Measurements from ENCODE around the gene WDR37.

The WDR37 gene

DNA sequence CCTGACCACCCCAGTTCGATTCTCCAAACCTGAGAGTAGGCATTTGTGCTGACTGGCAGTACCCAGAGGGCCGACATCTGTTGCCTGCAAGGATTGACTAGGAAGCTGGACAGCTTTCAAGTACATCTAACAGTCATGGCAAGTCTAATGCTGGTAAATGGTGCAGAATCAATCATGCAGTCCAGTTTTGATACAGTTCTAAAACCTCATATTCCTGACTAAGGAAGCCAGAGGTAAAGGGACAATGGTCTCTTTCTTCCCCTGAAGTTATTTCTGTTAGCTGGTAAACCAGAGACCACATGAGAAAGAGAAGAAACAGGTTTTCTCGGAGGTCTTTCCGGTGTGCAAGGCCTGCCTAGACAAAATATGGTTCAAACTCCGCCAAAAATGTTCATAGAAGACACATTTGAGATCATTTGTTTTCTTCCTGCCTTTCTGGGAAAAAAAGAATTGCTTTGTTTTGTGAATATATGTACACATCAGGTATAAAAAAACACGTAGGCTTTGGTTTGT is 97.1 kb downstream of the WDR37 start:
- no peaks in the 10 kb centered on the region for H3K36me3 ChIP-seq (ENCODE audit: control insufficient read depth in 4 of 4, insufficient read depth in 4 of 4, low read length in 3 of 4)
- no peak overlapping the region for H3K4me3 ChIP-seq (ENCODE audit: control insufficient read depth in 1 of 7, extremely low read depth in 1 of 7, insufficient read depth in 4 of 7, low read depth in 2 of 7, low read length in 6 of 7)
- peaks cover 0 to 16% (median 4%) of the 10 kb centered on the region in 4 experiments for H3K4me1 ChIP-seq (ENCODE audit: control extremely low read depth in 1 of 4, control insufficient read depth in 4 of 4, insufficient read depth in 4 of 4, low read length in 3 of 4)
- WGBS (ENCODE audit: insufficient coverage), result 97% methylated on average over 6 of the region's 6 CpGs
- no peaks in the 10 kb centered on the region for H3K9me3 ChIP-seq (ENCODE audit: control extremely low read depth in 1 of 5, control insufficient read depth in 4 of 5, insufficient read depth in 2 of 5, low read depth in 1 of 5, low read length in 4 of 5)
- CTCF ChIA-PET, result interaction anchor here (1.2 kb wide), 1 partner anchor 43 kb away, joined by 4 read pairs; no protein-coding TSS in a partner anchor
- H3K27me3 ChIP-seq (replicated peaks in 2 of 5; ENCODE audit: control insufficient read depth in 4 of 5, insufficient read depth in 5 of 5, low read length in 4 of 5), result peaks cover 0 to 2% (median 2%) of the 10 kb centered on the region in 5 experiments
- H3K27ac ChIP-seq (ENCODE audit: insufficient read depth in 1 of 2, low read depth in 1 of 2, low read length in 2 of 2, poor library complexity in 1 of 2, severe bottlenecking in 2 of 2), result no peak overlapping the region
- POLR2A ChIA-PET, result interaction anchor here (0.6 kb wide), 1 partner anchor 800 kb away, joined by 3 read pairs; no protein-coding TSS in a partner anchor
- no peak for DNase-seq

GRCh38 chr10:1153805-1154351 is 97.7 kb downstream of the WDR37 start:
- Histone ChIP-seq H3K36me3 (ENCODE audit: control insufficient read depth in 4 of 4, insufficient read depth in 4 of 4, low read length in 3 of 4) (no peaks in the 10 kb centered on the region), H3K4me3 (ENCODE audit: control insufficient read depth in 1 of 7, extremely low read depth in 1 of 7, insufficient read depth in 4 of 7, low read depth in 2 of 7, low read length in 6 of 7) (no peak overlapping the region), H3K27me3 (replicated peaks in 2 of 5; ENCODE audit: control insufficient read depth in 4 of 5, insufficient read depth in 5 of 5, low read length in 4 of 5) (peaks cover 0 to 2% (median 2%) of the 10 kb centered on the region in 5 experiments), H3K4me1 (ENCODE audit: control extremely low read depth in 1 of 4, control insufficient read depth in 4 of 4, insufficient read depth in 4 of 4, low read length in 3 of 4) (peaks cover 0 to 16% (median 4%) of the 10 kb centered on the region in 4 experiments), H3K27ac (ENCODE audit: insufficient read depth in 1 of 2, low read depth in 1 of 2, low read length in 2 of 2, poor library complexity in 1 of 2, severe bottlenecking in 2 of 2) (no peak overlapping the region), H3K9me3 (ENCODE audit: control extremely low read depth in 1 of 5, control insufficient read depth in 4 of 5, insufficient read depth in 2 of 5, low read depth in 1 of 5, low read length in 4 of 5) (no peaks in the 10 kb centered on the region)
- ChIA-PET CTCF (no interaction called here), POLR2A (interaction anchor here (0.6 kb wide), 1 partner anchor 800 kb away, joined by 3 read pairs; no protein-coding TSS in a partner anchor)
- no peak for DNase-seq
- 85% methylated on average over 20 of the region's 20 CpGs for WGBS (ENCODE audit: insufficient coverage)

DNA sequence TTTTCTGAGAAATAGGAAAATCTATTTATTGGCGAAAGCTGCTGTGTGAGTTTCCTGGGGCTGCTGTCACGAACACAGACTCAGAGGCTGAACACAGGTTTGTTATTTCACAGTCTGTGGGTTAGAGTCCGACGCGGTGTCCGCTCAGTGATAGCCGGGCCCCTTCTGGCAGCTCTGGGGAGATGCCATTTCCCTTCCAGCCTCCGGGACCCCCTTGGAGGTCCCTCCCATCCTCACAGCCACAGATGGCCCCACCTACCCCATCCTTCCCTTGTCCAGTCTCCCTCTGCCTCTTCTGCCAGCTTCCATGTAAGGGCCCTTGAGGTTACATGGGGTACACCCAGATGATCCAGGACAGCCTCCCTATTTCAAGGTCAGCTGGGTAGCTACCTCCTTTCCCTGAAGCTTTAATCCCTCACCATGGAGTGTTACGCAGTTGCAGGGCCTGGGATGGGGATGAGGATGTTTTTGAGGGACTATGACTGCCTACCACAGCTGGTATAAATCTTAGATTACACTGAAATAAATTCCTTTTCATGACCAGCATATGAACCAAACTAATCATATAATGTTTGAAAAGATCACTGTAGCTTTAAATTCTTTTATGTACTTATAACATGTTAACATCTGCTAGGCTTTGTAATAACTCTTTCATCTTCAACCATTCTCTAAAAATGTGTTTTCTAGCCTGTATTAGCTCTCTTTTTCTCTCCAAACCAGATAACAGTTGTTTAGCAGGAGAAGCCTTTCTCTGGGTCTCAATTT is 98.5 kb downstream of the WDR37 start:
- ChIA-PET POLR2A (interaction anchor here (0.6 kb wide), 1 partner anchor 1833 kb away, joined by 5 read pairs; no protein-coding TSS in a partner anchor), CTCF (no interaction called here)
- H3K4me1 ChIP-seq (ENCODE audit: control extremely low read depth in 1 of 4, control insufficient read depth in 4 of 4, insufficient read depth in 4 of 4, low read length in 3 of 4), result peaks cover 0 to 10% (median 4%) of the 10 kb centered on the region in 4 experiments
- no peaks in the 10 kb centered on the region for H3K36me3 ChIP-seq (ENCODE audit: control insufficient read depth in 4 of 4, insufficient read depth in 4 of 4, low read length in 3 of 4)
- no peaks in the 10 kb centered on the region for H3K9me3 ChIP-seq (ENCODE audit: control extremely low read depth in 1 of 5, control insufficient read depth in 4 of 5, insufficient read depth in 2 of 5, low read depth in 1 of 5, low read length in 4 of 5)
- 85% methylated on average over 3 of the region's 9 CpGs for WGBS (ENCODE audit: insufficient coverage)
- H3K27ac ChIP-seq (ENCODE audit: insufficient read depth in 1 of 2, low read depth in 1 of 2, low read length in 2 of 2, poor library complexity in 1 of 2, severe bottlenecking in 2 of 2), result no peak overlapping the region
- H3K4me3 ChIP-seq (ENCODE audit: control insufficient read depth in 1 of 7, extremely low read depth in 1 of 7, insufficient read depth in 4 of 7, low read depth in 2 of 7, low read length in 6 of 7), result no peak overlapping the region
- no peak for DNase-seq
- H3K27me3 ChIP-seq (replicated peaks in 2 of 5; ENCODE audit: control insufficient read depth in 4 of 5, insufficient read depth in 5 of 5, low read length in 4 of 5), result peaks cover 0 to 2% (median 2%) of the 10 kb centered on the region in 5 experiments

GRCh38 chr10:1155791-1156615 is 99.8 kb downstream of the WDR37 start:
- ChIA-PET CTCF (no interaction called here), POLR2A (no interaction called here)
- H3K27me3 ChIP-seq (replicated peaks in 2 of 5; ENCODE audit: control insufficient read depth in 4 of 5, insufficient read depth in 5 of 5, low read length in 4 of 5), result peaks cover 0 to 7% (median 2%) of the 10 kb centered on the region in 5 experiments

DNA sequence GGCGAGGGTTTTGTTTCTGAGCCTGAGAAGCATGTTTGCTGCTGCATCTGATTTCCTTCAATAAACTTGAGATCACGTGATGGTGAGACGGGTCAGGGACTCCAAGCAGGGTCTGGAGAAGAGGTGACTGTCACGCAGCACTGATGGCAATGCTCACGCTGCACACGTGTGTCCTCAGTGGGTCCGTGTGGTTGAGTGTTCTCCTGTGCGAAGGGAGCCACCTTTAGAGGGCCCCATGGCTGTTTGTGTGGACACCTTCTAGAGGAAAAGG is 100.4 kb downstream of the WDR37 start:
- H3K9me3 ChIP-seq (ENCODE audit: control extremely low read depth in 1 of 5, control insufficient read depth in 4 of 5, insufficient read depth in 2 of 5, low read depth in 1 of 5, low read length in 4 of 5), result no peaks in the 10 kb centered on the region
- CTCF ChIA-PET, result no interaction called here
- DNase-seq, result no peak

More at GRCh38 chr10:1155791-1156615, 99.8 kb downstream of the WDR37 start:
- 94% methylated on average over 17 of the region's 20 CpGs for WGBS (ENCODE audit: insufficient coverage)
- H3K4me1 ChIP-seq (ENCODE audit: control extremely low read depth in 1 of 4, control insufficient read depth in 4 of 4, insufficient read depth in 4 of 4, low read length in 3 of 4), result no peaks in the 10 kb centered on the region
- no peaks in the 10 kb centered on the region for H3K9me3 ChIP-seq (ENCODE audit: control extremely low read depth in 1 of 5, control insufficient read depth in 4 of 5, insufficient read depth in 2 of 5, low read depth in 1 of 5, low read length in 4 of 5)
- H3K4me3 ChIP-seq (ENCODE audit: control insufficient read depth in 1 of 7, extremely low read depth in 1 of 7, insufficient read depth in 4 of 7, low read depth in 2 of 7, low read length in 6 of 7), result no peak overlapping the region
- no peak for DNase-seq
- no peak overlapping the region for H3K27ac ChIP-seq (ENCODE audit: insufficient read depth in 1 of 2, low read depth in 1 of 2, low read length in 2 of 2, poor library complexity in 1 of 2, severe bottlenecking in 2 of 2)
- H3K36me3 ChIP-seq (ENCODE audit: control insufficient read depth in 4 of 4, insufficient read depth in 4 of 4, low read length in 3 of 4), result no peaks in the 10 kb centered on the region

DNA sequence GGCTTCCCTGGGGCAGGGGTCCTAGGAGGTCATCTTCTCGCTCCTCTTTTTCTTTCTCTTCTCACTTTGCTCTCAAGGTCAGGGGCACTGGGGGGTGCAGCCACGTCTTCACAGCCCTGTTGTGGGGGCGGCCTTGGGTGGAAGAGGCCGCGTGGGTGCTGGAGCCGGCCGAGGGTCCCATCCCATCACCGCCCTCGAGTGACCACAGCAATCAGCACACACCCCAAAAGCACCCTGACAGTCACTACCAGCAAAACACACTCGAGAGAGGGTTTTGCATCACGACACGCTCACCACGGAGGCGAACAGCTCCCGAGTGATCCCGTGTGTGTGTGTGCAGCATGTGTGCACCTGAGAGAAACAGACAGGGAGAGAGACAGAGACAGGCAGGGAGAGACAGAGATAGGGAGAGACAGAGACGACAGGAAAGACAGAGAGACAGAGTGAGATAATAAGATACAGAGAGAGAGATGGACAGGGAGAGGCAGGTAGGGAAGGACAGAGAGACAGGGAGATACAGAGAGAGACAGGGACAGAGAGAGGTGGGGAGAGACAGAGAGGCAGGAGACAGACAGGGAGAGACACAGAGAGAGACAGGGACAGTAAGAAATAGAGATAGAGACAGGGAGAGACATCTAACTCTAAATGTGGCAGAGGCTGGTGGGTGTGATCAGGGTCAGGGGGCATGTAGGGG is 100.9 kb downstream of the WDR37 start:
- POLR2A ChIA-PET, result no interaction called here
- H3K27me3 ChIP-seq (replicated peaks in 2 of 5; ENCODE audit: control insufficient read depth in 4 of 5, insufficient read depth in 5 of 5, low read length in 4 of 5), result peaks cover 0 to 7% (median 2%) of the 10 kb centered on the region in 5 experiments
- H3K4me3 ChIP-seq (ENCODE audit: control insufficient read depth in 1 of 7, extremely low read depth in 1 of 7, insufficient read depth in 4 of 7, low read depth in 2 of 7, low read length in 6 of 7), result no peak overlapping the region
- no peaks in the 10 kb centered on the region for H3K9me3 ChIP-seq (ENCODE audit: control extremely low read depth in 1 of 5, control insufficient read depth in 4 of 5, insufficient read depth in 2 of 5, low read depth in 1 of 5, low read length in 4 of 5)
- H3K36me3 ChIP-seq (ENCODE audit: control insufficient read depth in 4 of 4, insufficient read depth in 4 of 4, low read length in 3 of 4), result no peaks in the 10 kb centered on the region
- 99% methylated on average over 10 of the region's 17 CpGs for WGBS (ENCODE audit: insufficient coverage)
- H3K4me1 ChIP-seq (ENCODE audit: control extremely low read depth in 1 of 4, control insufficient read depth in 4 of 4, insufficient read depth in 4 of 4, low read length in 3 of 4), result no peaks in the 10 kb centered on the region
- DNase-seq, result no peak
- CTCF ChIA-PET, result no interaction called here
- no peak overlapping the region for H3K27ac ChIP-seq (ENCODE audit: insufficient read depth in 1 of 2, low read depth in 1 of 2, low read length in 2 of 2, poor library complexity in 1 of 2, severe bottlenecking in 2 of 2)

More for the DNA sequence above, 100.4 kb downstream of the WDR37 start:
- POLR2A ChIA-PET, result no interaction called here
- Histone ChIP-seq H3K27me3 (replicated peaks in 2 of 5; ENCODE audit: control insufficient read depth in 4 of 5, insufficient read depth in 5 of 5, low read length in 4 of 5) (peaks cover 0 to 7% (median 2%) of the 10 kb centered on the region in 5 experiments), H3K27ac (ENCODE audit: insufficient read depth in 1 of 2, low read depth in 1 of 2, low read length in 2 of 2, poor library complexity in 1 of 2, severe bottlenecking in 2 of 2) (no peak overlapping the region), H3K4me3 (ENCODE audit: control insufficient read depth in 1 of 7, extremely low read depth in 1 of 7, insufficient read depth in 4 of 7, low read depth in 2 of 7, low read length in 6 of 7) (no peak overlapping the region), H3K36me3 (ENCODE audit: control insufficient read depth in 4 of 4, insufficient read depth in 4 of 4, low read length in 3 of 4) (no peaks in the 10 kb centered on the region), H3K4me1 (ENCODE audit: control extremely low read depth in 1 of 4, control insufficient read depth in 4 of 4, insufficient read depth in 4 of 4, low read length in 3 of 4) (no peaks in the 10 kb centered on the region)
- WGBS (ENCODE audit: insufficient coverage), result over 99% methylated on average over 8 of the region's 8 CpGs
